Endothelial cell of umbilical vein (primary cell): ENCODE results near the gene ADAMTS14.

Source experiments
- CTCF ChIP-seq, 2 donors: IDR thresholded peaks; 1 replicate in 1 of 2; 2 replicates in 1 of 2; pipeline ENCODE4 v1.5.1; 2011; ENCODE audit warnings: low read length in 2 of 2, mild to moderate bottlenecking in 2 of 2, moderate library complexity in 2 of 2, control low read depth in 1 of 2, inconsistent platforms in 1 of 2, low read depth in 1 of 2; ENCODE audit not compliant: insufficient read depth in 1 of 2; ENCODE audit errors: extremely low read depth in 1 of 2
- EZH2 ChIP-seq: IDR thresholded peaks from 2 replicates; pipeline ENCODE4 v1.6.1; 2012; ENCODE audit warnings: borderline replicate concordance, low read depth, mild to moderate bottlenecking, moderate library complexity, low read length, inconsistent platforms; ENCODE audit not compliant: severe bottlenecking
- JUN ChIP-seq: IDR thresholded peaks from 2 replicates; pipeline ENCODE4 v1.6.1; 2011; ENCODE audit warnings: borderline replicate concordance, low read depth; ENCODE audit not compliant: insufficient read length, insufficient read depth
- MAX ChIP-seq: IDR thresholded peaks from 2 replicates; pipeline ENCODE4 v1.6.1; 2011; ENCODE audit not compliant: insufficient read depth, insufficient read length
- MYC ChIP-seq: IDR thresholded peaks from one replicate; pipeline ENCODE4 v1.6.1; 2011; ENCODE audit warnings: mild to moderate bottlenecking, low read depth, low read length
- POLR2A ChIP-seq: IDR thresholded peaks from 2 replicates; pipeline ENCODE4 v1.6.1; 2012; ENCODE audit warnings: low read depth, mild to moderate bottlenecking, control low read depth, low read length
- POLR2AphosphoS5 ChIP-seq: IDR thresholded peaks from 2 replicates; pipeline ENCODE4 v1.6.1; 2012; ENCODE audit warnings: low read depth, mild to moderate bottlenecking, control low read depth, low read length, moderate library complexity; ENCODE audit not compliant: insufficient read depth

- no peak for TF ChIP-seq POLR2A
- no peak for TF ChIP-seq CTCF (IDR thresholded peaks at IDR 0.05; ENCODE audit: extremely low read depth in 1 of 2, insufficient read depth in 1 of 2, low read depth in 1 of 2, low read length in 2 of 2)
- TF ChIP-seq MAX, result no peak
- TF ChIP-seq EZH2, result no peak
- TF ChIP-seq JUN, result no peak
- no peak for TF ChIP-seq MYC
- no peak for TF ChIP-seq POLR2AphosphoS5
Measured at GRCh38 chr10:70765794-70766594, 93.7 kb downstream of the ADAMTS14 start.
